GM19467 (cell line): ENCODE data around the gene XAB2.

Experiments used
- ATAC-seq: cut with Tn5 transposase; IDR thresholded peaks from one replicate; pipeline ENCODE4 v1.9.1; 2021; ENCODE audit warnings: mild to moderate bottlenecking, moderate library complexity; ENCODE audit not compliant: unreplicated experiment

XAB2 gene

GRCh38 chr19:7629347-7630054 lies at the start of gene XAB2, which contains the start of gene PET100:
XAB2 (minus strand) TSS chr19:7629545; CDS start chr19:7629527, 18 bp downstream.
PET100 (plus strand) TSS chr19:7629793; CDS start chr19:7629834, 41 bp downstream.
- ATAC-seq = peak; percentile 88

- ATAC-seq = no peak
Observed at GRCh38 chr19:7677669-7678311, 48.4 kb upstream of the XAB2 start.

- no peak for ATAC-seq
Observed at GRCh38 chr19:7676854-7677253, 47.5 kb upstream of the XAB2 start, which contains the start of gene MCEMP1. MCEMP1 (plus strand) TSS chr19:7677090; CDS start chr19:7677121, 31 bp downstream.

- ATAC-seq = no peak
Observed at GRCh38 chr19:7676376-7676775, 47.0 kb upstream of the XAB2 start.

GRCh38 chr19:7674010-7675005 lies 45.0 kb upstream of the XAB2 start:
- no peak for ATAC-seq

- ATAC-seq = no peak
Observed at GRCh38 chr19:7672522-7672921, 43.2 kb upstream of the XAB2 start.

GRCh38 chr19:7670790-7671189 lies 41.4 kb upstream of the XAB2 start:
- ATAC-seq = no peak

- no peak for ATAC-seq
Observed at GRCh38 chr19:7670150-7670783, 40.9 kb upstream of the XAB2 start.

GRCh38 chr19:7669641-7670040 lies 40.3 kb upstream of the XAB2 start:
- ATAC-seq = no peak

- no peak for ATAC-seq
Observed at GRCh38 chr19:7668842-7669241, 39.5 kb upstream of the XAB2 start, which contains the start of gene RETN. RETN (plus strand) TSS chr19:7669049; CDS start chr19:7669327, 278 bp downstream.

- no peak for ATAC-seq
Observed at GRCh38 chr19:7665076-7665475, 35.7 kb upstream of the XAB2 start.

- ATAC-seq = no peak
Observed at GRCh38 chr19:7663706-7664105, 34.4 kb upstream of the XAB2 start.

- ATAC-seq = no peak
Observed at GRCh38 chr19:7662657-7663056, 33.3 kb upstream of the XAB2 start.

GRCh38 chr19:7661744-7662538 lies 32.6 kb upstream of the XAB2 start:
- ATAC-seq = no peak

- ATAC-seq = peak; percentile 79
Observed at GRCh38 chr19:7658219-7658686, 28.9 kb upstream of the XAB2 start.

- no peak for ATAC-seq
Observed at GRCh38 chr19:7657131-7657751, 27.9 kb upstream of the XAB2 start.

GRCh38 chr19:7655581-7655980 lies 26.2 kb upstream of the XAB2 start:
- ATAC-seq = no peak

- no peak for ATAC-seq
Observed at GRCh38 chr19:7654401-7654800, 25.1 kb upstream of the XAB2 start.

GRCh38 chr19:7652061-7652641 lies 22.8 kb upstream of the XAB2 start:
- no peak for ATAC-seq
